HepG2 (cell line): ENCODE measurements around the gene NDUFAF8. TPM values are rescaled to one million over a fixed set of nuclear protein-coding genes. Genes with fewer than 3 reads are reported as not detected.

Experiments used
- ATAC-seq: fragments of 200-7000 bp; cut with Tn5 transposase; 3 replicates; pipeline ENCODE4 v1.9.1; 2020; ENCODE audit warnings: mild to moderate bottlenecking, moderate library complexity
- BruUV-seq: library from RNA; stranded (reverse); fragments of 400-500 nt; replicated peaks from 2 replicates; lab custom pipeline; 2021; lab: Mats Ljungman, UMichigan
- CTCF ChIA-PET: fragments of 300-600 bp; formaldehyde crosslinking; extraction: SDS; loops from one replicate; lab custom pipeline; 2021; ENCODE audit warnings: low total read pairs, inconsistent platforms, low intra/inter-chr PET ratio; lab: Yijun Ruan, JAX
- POLR2A ChIA-PET: fragments of 350-600 bp; sonication (Branson Sonifier 250); formaldehyde crosslinking; loops from one replicate; lab custom pipeline; 2020; ENCODE audit warnings: antibody characterized with exemption, inconsistent platforms; lab: Yijun Ruan, JAX
- DNase-seq: peaks from one replicate; pipeline ENCODE4 v3.0.0-alpha.2; 2015; ENCODE audit warnings: low spot score
- FAIRE-seq: peaks from 3 replicates; lab custom pipeline; 2011; peaks lifted over from hg19 to GRCh38; lab: Jason Lieb, UNC
- H2AFZ ChIP-seq: one replicate; pipeline ENCODE4 v1.6.1; 2011; ENCODE audit warnings: low read length, inconsistent platforms
- H3K27ac ChIP-seq: fragments of 300-600 bp; 3 replicates; pipeline ENCODE4 v1.8.0; 2011; ENCODE audit warnings: mixed run types, mild to moderate bottlenecking, mixed read lengths, low read length, inconsistent platforms; ENCODE audit not compliant: insufficient read depth; ENCODE audit errors: extremely low read length
- H3K27me3 ChIP-seq, 2 experiments: fragments of 200-600 bp in 1 of 2; 2 replicates in 1 of 2; 3 replicates in 1 of 2; pipeline versions ENCODE4 v1.6.0 to v1.8.0; 2011; ENCODE audit warnings: low read length in 2 of 2, mild to moderate bottlenecking in 2 of 2, moderate library complexity in 2 of 2, inconsistent platforms in 1 of 2; ENCODE audit not compliant: insufficient read depth in 2 of 2, control insufficient read depth in 1 of 2
- H3K36me3 ChIP-seq, 2 experiments: fragments of 200-600 bp in 1 of 2; replicated peaks in 1 of 2; 2 replicates in 1 of 2; 3 replicates in 1 of 2; pipeline versions ENCODE4 v1.5.1 to v1.8.0; 2011; ENCODE audit warnings: low read length in 2 of 2, inconsistent platforms in 1 of 2; ENCODE audit not compliant: insufficient read depth in 2 of 2, control insufficient read depth in 1 of 2
- H3K4me1 ChIP-seq: 2 replicates; pipeline ENCODE4 v1.5.1; 2012; ENCODE audit warnings: low read length, inconsistent platforms; ENCODE audit not compliant: insufficient read depth
- H3K4me2 ChIP-seq: 2 replicates; pipeline ENCODE4 v1.6.0; 2011; ENCODE audit warnings: low read depth, low read length, inconsistent platforms
- H3K4me3 ChIP-seq, 3 experiments: fragments of 200-600 bp in 1 of 3; sonication (generic), shearing (Covaris generic) in 1 of 3; replicated peaks in 1 of 3; 2 replicates each; pipeline ENCODE4 v1.5.1; 2011 to 2016; ENCODE audit warnings: low read length in 3 of 3, inconsistent platforms in 2 of 3, low read depth in 2 of 3, mild to moderate bottlenecking in 2 of 3, control low read depth in 1 of 3, mixed read lengths in 1 of 3; ENCODE audit not compliant: insufficient read depth in 1 of 3
- H3K79me2 ChIP-seq: one replicate; pipeline ENCODE4 v1.6.1; 2011; ENCODE audit warnings: low read length, inconsistent platforms; ENCODE audit not compliant: insufficient read depth
- H3K9ac ChIP-seq: 2 replicates; pipeline ENCODE4 v1.6.0; 2011; ENCODE audit warnings: mild to moderate bottlenecking, low read depth, low read length, inconsistent platforms; ENCODE audit not compliant: insufficient read depth
- H3K9me3 ChIP-seq: 2 replicates; pipeline ENCODE4 v1.5.1; 2012; ENCODE audit warnings: mild to moderate bottlenecking, low read length
- H4K20me1 ChIP-seq: 2 replicates; pipeline ENCODE4 v1.6.0; 2011; ENCODE audit warnings: inconsistent platforms, mild to moderate bottlenecking, low read length, moderate library complexity; ENCODE audit not compliant: insufficient read depth
- BRF2 ChIP-seq: sonication (generic); formaldehyde crosslinking; IDR thresholded peaks from 2 replicates; pipeline ENCODE4 v1.8.1; 2022; ENCODE audit warnings: mild to moderate bottlenecking, missing genetic modification reagents
- FLYWCH1 ChIP-seq: sonication (generic); formaldehyde crosslinking; IDR thresholded peaks from 2 replicates; pipeline ENCODE4 v1.8.1; 2023; ENCODE audit warnings: mild to moderate bottlenecking, missing genetic modification reagents
- GFI1 ChIP-seq: sonication (generic); formaldehyde crosslinking; IDR thresholded peaks from 2 replicates; pipeline ENCODE4 v1.5.0; 2020; ENCODE audit warnings: missing genetic modification reagents, mild to moderate bottlenecking, borderline replicate concordance
- SRSF9 ChIP-seq: fragments of 200-400 bp; formaldehyde crosslinking; IDR thresholded peaks from 2 replicates; pipeline ENCODE4 v1.6.1; 2018; ENCODE audit warnings: borderline replicate concordance, mild to moderate bottlenecking, low read depth, low read length; ENCODE audit not compliant: insufficient read depth, poor library complexity, severe bottlenecking
- ZBTB20 ChIP-seq: sonication (generic); formaldehyde crosslinking; IDR thresholded peaks from 2 replicates; pipeline ENCODE4 v1.8.1; 2023; ENCODE audit warnings: missing genetic modification reagents, low read depth, mild to moderate bottlenecking, borderline replicate concordance
- ZNF274 ChIP-seq: sonication (generic); formaldehyde crosslinking; IDR thresholded peaks from 2 replicates; pipeline ENCODE4 v1.5.1; 2020; ENCODE audit warnings: mild to moderate bottlenecking, missing genetic modification reagents
- ZNF407 ChIP-seq: sonication (generic); formaldehyde crosslinking; IDR thresholded peaks from one replicate; pipeline ENCODE4 v1.5.1; 2020; ENCODE audit warnings: mild to moderate bottlenecking, missing genetic modification reagents; ENCODE audit errors: not compliant biosample characterization
- WGBS: methylation state at CpG from one replicate; pipeline ENCODE4 v1.1.6; 2017; ENCODE audit warnings: low lambda C conversion rate; 5-methylcytosine and 5-hydroxymethylcytosine counted together
- in situ Hi-C: cut with HindIII; loops from 2 replicates; pipeline ENCODE4 v1.10.0; 2017; ENCODE audit warnings: low pct_unique_long_range_greater_than_20kb; ENCODE audit not compliant: extremely low pct_ligation_motif_present
- intact Hi-C: fragments of 100-400 bp; cut with micrococcal nuclease; formaldehyde crosslinking; loops from one replicate; pipeline ENCODE4 v1.10.0; 2022; ENCODE audit not compliant: unreplicated experiment
- polyA plus RNA-seq, 8 experiments: library from polyadenylated mRNA; depleted of rRNA in 3 of 8; stranded (reverse) in 7 of 8; unstranded in 1 of 8; fragments of >200 nt; fragmentation: Illumina TruSeq in 4 of 8; extraction: Trizol in 4 of 8; gene quantifications; 2 replicates each; pipeline versions ENCODE4 v1.2.1 to v1.2.3, GENCODE V29; 2011 to 2016; ENCODE audit warnings: low read depth in 4 of 8, missing spikeins in 1 of 8, mixed read lengths in 1 of 8; ENCODE audit not compliant: insufficient read depth in 1 of 8
- total RNA-seq, 5 experiments: library from RNA; depleted of rRNA; stranded (reverse); fragments of >200 nt; fragmentation: Illumina TruSeq; extraction: Trizol; gene quantifications; 2 replicates each; pipeline ENCODE4 v1.2.3, GENCODE V29; 2016; ENCODE audit warnings: low read depth in 1 of 5
- TF ChIP-seq, protein P1 (sequence below): sonication (generic); formaldehyde crosslinking; IDR thresholded peaks from 2 replicates; pipeline ENCODE4 v1.5.1; 2020; ENCODE audit warnings: missing genetic modification reagents, mild to moderate bottlenecking, borderline replicate concordance
- TF ChIP-seq, protein P2 (sequence below): sonication (generic); formaldehyde crosslinking; IDR thresholded peaks from 2 replicates; pipeline ENCODE4 v1.4.0; 2020; ENCODE audit warnings: missing genetic modification reagents; ENCODE audit errors: not compliant biosample characterization

The NDUFAF8 gene
- total and polyA plus RNA-seq, 2 of the 13 experiments (the other 11 are each of a cell fraction or from before 2014, with no cell fraction given): 75.6 to 233 TPM

DNA sequence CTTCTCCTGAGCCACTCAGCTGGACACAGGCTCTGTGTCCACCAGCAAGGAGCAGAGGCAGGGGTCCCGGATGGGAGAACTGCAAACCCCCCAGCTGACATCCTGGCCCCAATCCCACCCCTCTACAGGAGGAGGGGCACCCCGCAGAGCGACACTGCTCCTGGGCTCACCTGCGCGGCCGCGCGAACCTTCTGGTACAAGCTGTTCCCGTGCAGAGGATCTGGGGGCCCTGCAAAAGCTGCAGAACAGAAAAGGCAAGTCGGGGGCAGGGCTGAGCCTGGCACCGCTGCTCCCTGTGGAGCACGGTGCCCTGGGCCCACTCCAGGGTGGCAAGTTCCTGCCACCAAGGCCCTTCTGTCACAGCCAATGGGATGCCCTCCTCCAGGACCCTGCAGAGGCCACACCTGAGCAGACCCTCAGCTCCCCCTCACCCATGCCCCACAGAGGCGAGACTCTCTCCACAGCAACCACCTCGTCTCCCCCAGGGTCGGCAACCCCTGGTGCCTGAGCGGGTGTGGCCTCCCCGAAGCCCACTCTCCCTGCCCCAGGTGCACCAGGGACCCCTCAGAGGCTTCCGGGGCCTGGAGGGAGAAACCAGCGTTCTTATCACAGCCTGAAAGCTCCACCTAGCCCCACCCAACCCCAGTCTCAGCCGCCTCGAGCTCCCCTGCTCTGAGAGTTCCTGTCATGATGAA, 5.2 kb upstream of the NDUFAF8 start (continued):
- TF ChIP-seq ZNF407 (CRISPR knock-in tag) (no peak), ZBTB20 (CRISPR knock-in tag) (no peak)

- H2AFZ ChIP-seq: no peak overlapping the region
- no peak overlapping the region for H3K27ac ChIP-seq
- H3K79me2 ChIP-seq: peaks cover 21% of the 10 kb centered on the region
- H4K20me1 ChIP-seq: peaks cover 4% of the 10 kb centered on the region; the same call in 1 of the 2 replicates
- H3K36me3 ChIP-seq: peaks cover 25 to 31% of the 10 kb centered on the region in 2 experiments; a peak in 4 of 5 replicates
- DNase-seq (no peak), ATAC-seq (no peak), FAIRE-seq (no peak)
- in situ Hi-C loops (no loop called here), intact Hi-C loops (no loop called here)
- no peak overlapping the region for H3K9ac ChIP-seq
- no peak overlapping the region for H3K4me3 ChIP-seq
- no peaks in the 10 kb centered on the region; a peak in 1 of 5 replicates for H3K27me3 ChIP-seq
- ChIA-PET CTCF (no interaction called here), POLR2A (interaction anchor here (1.7 kb wide), 1 partner anchor 12 kb away, joined by 5 read pairs; the partner anchor contains the start of gene CEP131)
- 97% methylated on average over 13 of the region's 13 CpGs for WGBS
- peaks cover 12% of the 10 kb centered on the region for H3K4me1 ChIP-seq
- no TSS peak for BruUV-seq
- no peaks in the 10 kb centered on the region for H3K9me3 ChIP-seq
- H3K4me2 ChIP-seq: no peak overlapping the region
- TF ChIP-seq SRSF9 (no peak), BRF2 (CRISPR knock-in tag) (no peak), GFI1 (no peak), FLYWCH1 (CRISPR knock-in tag) (no peak), ZNF274 (CRISPR knock-in tag) (no peak)
- TF ChIP-seq, protein P1, sequence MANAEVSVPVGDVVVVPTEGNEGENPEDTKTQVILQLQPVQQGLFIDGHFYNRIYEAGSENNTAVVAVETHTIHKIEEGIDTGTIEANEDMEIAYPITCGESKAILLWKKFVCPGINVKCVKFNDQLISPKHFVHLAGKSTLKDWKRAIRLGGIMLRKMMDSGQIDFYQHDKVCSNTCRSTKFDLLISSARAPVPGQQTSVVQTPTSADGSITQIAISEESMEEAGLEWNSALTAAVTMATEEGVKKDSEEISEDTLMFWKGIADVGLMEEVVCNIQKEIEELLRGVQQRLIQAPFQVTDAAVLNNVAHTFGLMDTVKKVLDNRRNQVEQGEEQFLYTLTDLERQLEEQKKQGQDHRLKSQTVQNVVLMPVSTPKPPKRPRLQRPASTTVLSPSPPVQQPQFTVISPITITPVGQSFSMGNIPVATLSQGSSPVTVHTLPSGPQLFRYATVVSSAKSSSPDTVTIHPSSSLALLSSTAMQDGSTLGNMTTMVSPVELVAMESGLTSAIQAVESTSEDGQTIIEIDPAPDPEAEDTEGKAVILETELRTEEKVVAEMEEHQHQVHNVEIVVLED (CRISPR knock-in tag): no peak
- TF ChIP-seq, protein P2, sequence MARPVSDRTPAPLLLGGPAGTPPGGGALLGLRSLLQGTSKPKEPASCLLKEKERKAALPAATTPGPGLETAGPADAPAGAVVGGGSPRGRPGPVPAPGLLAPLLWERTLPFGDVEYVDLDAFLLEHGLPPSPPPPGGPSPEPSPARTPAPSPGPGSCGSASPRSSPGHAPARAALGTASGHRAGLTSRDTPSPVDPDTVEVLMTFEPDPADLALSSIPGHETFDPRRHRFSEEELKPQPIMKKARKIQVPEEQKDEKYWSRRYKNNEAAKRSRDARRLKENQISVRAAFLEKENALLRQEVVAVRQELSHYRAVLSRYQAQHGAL (CRISPR knock-in tag): no peak
Observed at GRCh38 chr17:81234506-81234855, 4.6 kb upstream of the NDUFAF8 start.
